ENCODE measurements around the gene RHBG. TPM values are rescaled to one million over a fixed set of nuclear protein-coding genes. Genes with fewer than 3 reads are reported as not detected.

The RHBG gene
- total RNA-seq, 1 donor from 2014 or later = not detected

DNA sequence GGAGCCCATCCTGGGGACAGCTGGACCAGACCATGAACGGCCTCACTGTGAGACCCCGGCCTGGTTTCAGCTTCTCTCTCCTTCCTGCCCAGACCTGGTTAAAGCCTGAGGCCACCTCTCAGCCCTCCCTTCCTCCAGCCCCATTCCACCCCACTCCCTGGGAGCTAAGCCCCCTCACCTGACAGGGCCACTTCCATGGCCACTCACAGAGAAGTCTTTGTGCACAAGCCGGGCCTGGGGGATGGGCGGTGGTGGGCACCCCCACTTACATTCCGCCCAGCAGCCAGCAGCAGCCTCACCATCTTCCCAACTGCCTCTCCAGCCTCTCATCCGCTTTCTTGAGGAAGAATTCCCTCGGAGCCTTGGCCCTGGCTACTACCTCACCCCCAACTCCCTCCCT lies 40.4 kb downstream of the RHBG start:
- no peak for DNase-seq

- no peak for DNase-seq
Measured at GRCh38 chr1:156410238-156410637, 41.2 kb downstream of the RHBG start.

DNA sequence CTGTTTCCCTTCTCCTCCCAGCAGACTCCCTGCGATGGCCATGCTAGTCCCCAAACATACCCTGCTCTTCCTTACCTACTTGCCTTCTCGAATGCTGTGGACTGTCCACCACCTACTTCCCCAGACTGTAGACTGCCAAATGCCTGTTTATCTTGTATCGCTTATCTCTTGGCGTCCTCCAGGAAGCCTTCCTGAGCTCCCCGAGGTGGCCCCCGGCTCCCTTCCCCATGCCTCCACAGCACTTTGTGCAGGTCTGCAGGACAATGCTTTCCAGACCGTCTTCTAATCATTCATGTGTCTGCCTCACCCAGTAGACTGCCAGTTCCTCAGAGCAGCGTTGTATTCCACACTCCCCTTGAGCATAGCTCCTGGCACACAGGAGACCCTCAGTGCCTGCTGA lies 41.7 kb downstream of the RHBG start:
- no peak for DNase-seq

GRCh38 chr1:156412653-156413321 lies 43.8 kb downstream of the RHBG start:
- DNase-seq = no peak

DNA sequence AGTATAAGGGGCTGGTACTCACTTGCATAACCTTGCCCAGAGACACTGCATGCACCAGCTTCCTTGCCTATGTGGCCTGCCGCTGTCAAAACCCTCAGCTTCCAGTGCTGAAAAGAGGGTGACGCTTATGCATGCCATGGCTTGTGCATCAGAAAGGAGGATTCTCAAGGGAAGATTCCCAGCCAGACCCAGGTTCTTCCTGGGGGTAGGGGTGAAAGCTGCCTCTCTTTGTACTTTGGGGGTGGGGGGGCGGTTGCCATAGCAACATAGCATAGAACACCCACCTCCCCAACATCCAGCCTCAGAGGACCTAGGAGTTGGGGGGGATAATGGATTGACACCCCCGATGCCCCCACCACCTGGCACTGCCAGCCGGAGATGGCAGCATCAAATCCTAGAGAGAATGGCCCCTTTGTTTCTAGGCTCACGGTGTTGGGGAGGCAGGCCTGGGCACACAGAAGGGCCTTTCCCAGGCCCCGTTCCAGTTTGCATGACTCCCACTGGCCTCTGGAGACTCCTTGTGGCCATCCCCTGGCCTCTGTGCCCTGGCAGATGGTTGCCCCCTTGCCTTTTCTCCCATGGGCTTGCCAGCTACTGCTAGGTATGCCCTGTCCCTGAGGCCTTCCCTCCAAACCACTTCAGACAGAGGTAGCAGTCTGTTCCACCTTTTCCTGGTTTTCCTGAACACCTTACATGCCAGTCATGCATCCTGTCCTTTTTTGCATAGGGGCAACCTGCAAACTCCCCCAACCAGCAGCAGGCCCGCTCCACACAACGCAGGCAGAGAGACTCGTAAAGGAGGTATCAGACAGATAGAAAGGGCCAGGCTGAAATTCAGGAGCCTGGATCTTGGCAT lies 44.6 kb downstream of the RHBG start:
- DNase-seq = peak; percentile 78

- no peak for DNase-seq
Measured at GRCh38 chr1:156414461-156415064, 45.6 kb downstream of the RHBG start.

DNA sequence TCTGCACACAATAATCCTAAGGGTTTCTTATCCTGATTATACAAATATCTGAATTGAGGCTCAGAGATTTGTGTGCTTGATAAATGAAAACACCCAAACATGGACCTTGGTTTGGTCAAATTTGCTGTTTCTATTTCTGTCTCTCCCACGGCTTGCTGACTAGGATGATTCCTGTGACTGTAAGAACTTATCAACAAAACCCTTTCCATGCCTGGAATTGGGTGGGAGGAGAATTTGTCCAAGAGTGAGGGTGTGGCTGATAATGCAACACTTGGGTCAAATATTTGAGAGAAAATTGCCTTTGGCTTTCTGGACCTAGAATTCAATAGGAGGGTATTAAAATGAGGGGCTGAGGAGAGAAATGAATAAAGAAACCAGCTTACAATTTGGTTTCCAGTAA lies 48.0 kb downstream of the RHBG start:
- DNase-seq = no peak

- DNase-seq = peak; percentile 66
Measured at GRCh38 chr1:156417401-156418020, 48.5 kb downstream of the RHBG start.

GRCh38 chr1:156418416-156419070 lies 49.5 kb downstream of the RHBG start:
- no peak for DNase-seq

- DNase-seq = no peak
Measured at GRCh38 chr1:156419854-156420204, 50.8 kb downstream of the RHBG start.

DNA sequence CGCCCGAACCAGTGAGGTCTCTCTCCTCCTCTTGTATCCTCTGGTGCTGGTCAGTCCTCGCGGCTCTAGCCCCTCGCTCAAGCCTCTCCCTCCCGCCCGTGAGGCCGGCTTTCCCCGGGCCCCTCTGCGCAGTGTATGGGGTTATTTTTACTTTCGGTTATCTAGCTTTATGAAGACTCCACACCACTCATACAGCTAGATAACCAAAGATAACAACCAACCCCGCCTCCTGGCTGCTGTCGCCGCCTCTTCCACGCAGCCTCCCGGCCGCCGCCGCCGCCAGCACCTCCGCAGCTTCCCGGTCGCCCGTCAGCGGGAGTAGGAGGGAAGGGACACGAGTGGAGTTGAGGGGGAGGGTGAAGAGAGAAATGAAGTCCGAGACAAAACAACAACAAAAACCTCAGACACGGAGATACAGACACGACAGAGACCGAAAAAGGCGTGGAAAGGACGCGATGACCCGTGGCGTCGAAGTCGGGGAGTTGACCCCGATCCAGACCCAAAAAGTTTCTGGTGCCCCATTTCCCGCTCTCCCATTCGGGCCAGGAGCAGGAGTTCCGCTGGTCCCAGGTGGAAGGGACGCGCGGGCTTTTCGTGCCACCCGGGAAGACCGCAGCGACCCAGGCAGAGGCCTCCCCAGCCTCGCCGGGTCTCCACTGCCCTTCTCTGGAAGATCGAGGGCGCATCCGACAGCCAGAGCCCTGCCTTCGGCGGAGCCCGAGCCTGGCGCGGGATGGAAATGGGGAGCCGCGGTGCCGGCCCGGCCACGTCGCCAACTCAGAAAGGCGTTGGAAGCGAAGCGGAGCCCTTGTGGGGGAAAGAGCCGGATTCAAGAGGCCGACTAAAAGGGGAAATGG lies 51.4 kb downstream of the RHBG start:
- DNase-seq = no peak

- DNase-seq = peak; percentile 82
Measured at GRCh38 chr1:156421062-156421938, 52.3 kb downstream of the RHBG start.

GRCh38 chr1:156421939-156422601 lies 53.1 kb downstream of the RHBG start:
- no peak for DNase-seq

DNA sequence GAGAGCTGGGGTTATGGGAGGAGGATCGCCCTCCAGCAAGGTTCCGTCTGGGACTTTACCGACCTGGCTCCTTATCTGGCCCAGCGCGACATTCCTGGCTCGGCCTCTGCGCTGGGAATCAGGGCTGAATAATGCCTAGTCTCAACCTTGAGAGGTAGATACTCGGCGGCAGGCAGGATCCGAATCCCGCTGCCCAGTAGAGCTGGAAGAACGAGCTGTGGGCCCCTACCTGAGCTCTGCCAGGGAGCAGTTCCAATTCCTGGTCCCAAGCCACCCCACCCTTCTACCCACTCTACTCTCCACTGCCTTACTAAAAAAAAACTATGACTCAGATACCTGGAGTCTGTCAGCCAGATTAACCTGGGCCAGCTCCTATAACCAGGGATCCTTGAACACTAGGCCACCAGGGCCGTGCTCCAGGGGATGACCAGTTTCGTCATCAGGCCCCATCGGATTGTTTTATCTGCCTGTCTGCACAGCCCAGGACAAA lies 53.6 kb downstream of the RHBG start:
- DNase-seq = no peak

DNA sequence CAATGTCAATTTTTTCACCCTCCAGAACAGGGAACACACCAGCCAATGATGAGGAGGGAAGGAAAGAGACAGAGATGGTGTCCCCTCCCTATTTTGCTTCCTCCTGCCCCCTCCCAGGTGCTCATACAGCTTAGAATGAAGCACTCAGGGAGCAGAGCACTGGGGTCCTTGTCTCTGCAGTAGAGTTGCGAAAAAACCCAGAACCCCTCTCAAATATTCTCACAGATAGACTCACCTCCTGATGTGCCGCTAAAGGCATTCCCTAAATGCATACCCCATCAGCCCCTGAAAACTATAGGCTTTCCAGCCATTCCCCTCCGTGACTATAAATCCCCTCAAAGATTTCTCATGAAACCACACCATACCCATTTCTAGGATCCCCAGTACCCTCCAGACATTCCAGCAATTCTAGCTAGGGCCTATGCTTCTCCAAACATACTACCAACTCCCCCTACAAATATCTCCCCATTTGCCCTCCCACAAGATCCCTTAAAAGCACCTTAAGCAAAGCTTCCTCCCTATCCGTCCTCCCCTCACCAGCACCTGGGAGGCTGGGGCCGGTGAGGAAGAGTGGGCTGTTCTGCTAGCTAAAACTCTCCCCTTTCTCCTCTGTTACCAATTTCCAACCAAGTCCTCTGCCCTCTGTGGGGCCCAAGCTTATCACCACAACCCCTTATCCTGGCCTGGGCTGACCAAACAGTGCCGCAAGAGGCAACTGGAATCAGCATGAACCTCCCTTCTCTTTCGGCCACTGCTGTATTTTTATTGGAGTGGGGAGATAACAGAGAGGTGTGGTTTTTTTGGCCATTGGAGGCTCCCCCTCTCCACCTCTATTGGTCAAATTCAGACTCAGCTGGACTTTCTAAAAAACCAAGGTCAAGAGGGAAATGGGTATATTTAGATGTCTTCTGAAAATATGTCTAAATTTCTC lies 54.7 kb downstream of the RHBG start:
- no peak for DNase-seq

- no peak for DNase-seq
Measured at GRCh38 chr1:156424806-156425432, 55.9 kb downstream of the RHBG start.

GRCh38 chr1:156425943-156426342 lies 56.9 kb downstream of the RHBG start:
- DNase-seq = no peak

- no peak for DNase-seq
Measured at GRCh38 chr1:156427957-156428356, 58.9 kb downstream of the RHBG start.

Measured in occipital lobe (tissue), 2 donors.